Measurements from ENCODE around the gene CLEC9A. TPM values are rescaled to one million over a fixed set of nuclear protein-coding genes. Genes with fewer than 3 reads are reported as not detected.

CLEC9A gene
- total and polyA plus RNA-seq, 2 experiments from 2014 or later, result not detected

- 0 out of 2 replicates have a peak overlapping the region, but pooled peaks have one; percentile 7 for H2AFZ ChIP-seq
- no peak for ATAC-seq
Observed at GRCh38 chr12:10058387-10058786, 27.9 kb downstream of the CLEC9A start.

More at GRCh38 chr12:10058387-10058786, 27.9 kb downstream of the CLEC9A start:
- no peaks in the 10 kb centered on the region for H3K4me1 ChIP-seq (ENCODE audit: insufficient read depth)
- Mint-ChIP-seq H3K4me1 (no peaks in the 10 kb centered on the region), H3K27ac (no peak overlapping the region), H3K4me3 (no peak overlapping the region), H3K36me3 (ENCODE audit: low read depth) (no peaks in the 10 kb centered on the region), H3K9me3 (no peaks in the 10 kb centered on the region), H3K27me3 (ENCODE audit: insufficient read depth, low read depth, poor library complexity) (no peaks in the 10 kb centered on the region)
- no peaks in the 10 kb centered on the region for H3K27me3 ChIP-seq (ENCODE audit: insufficient read depth)
- no peaks in the 10 kb centered on the region for H3K79me2 ChIP-seq (replicated peaks; ENCODE audit: insufficient read depth)
- H3K4me3 ChIP-seq, result no peak overlapping the region
- DNase-seq (ENCODE audit: low spot score), result no peak
- no peak overlapping the region for H3K27ac ChIP-seq (ENCODE audit: low read depth)
- H3K36me3 ChIP-seq (ENCODE audit: insufficient read depth), result no peaks in the 10 kb centered on the region
- H3K4me2 ChIP-seq, result no peak overlapping the region
- no peaks in the 10 kb centered on the region for H3K9me2 ChIP-seq (ENCODE audit: insufficient read depth)
- TF ChIP-seq JUNB (IDR thresholded peaks at IDR 0.05; ENCODE audit: unreplicated experiment) (no peak), NANOG (IDR thresholded peaks at IDR 0.05; ENCODE audit: borderline replicate concordance) (no peak), EZH2phosphoT487 (IDR thresholded peaks at IDR 0.05; ENCODE audit: unreplicated experiment) (no peak), CTCF (conservative IDR thresholded peaks at IDR 0.05; ENCODE audit: low read depth in 2 of 2) (no peak), ZNF114 (CRISPR knock-in tag; IDR thresholded peaks at IDR 0.05) (no peak), ZNF462 (CRISPR knock-in tag; IDR thresholded peaks at IDR 0.05) (no peak), POLR2AphosphoS5 (IDR thresholded peaks at IDR 0.05; ENCODE audit: low read depth) (no peak), ZNF331 (CRISPR knock-in tag; IDR thresholded peaks at IDR 0.05; ENCODE audit: low read depth) (no peak), ETS1 (IDR thresholded peaks at IDR 0.05) (no peak)
- H4K20me1 ChIP-seq (replicated peaks; ENCODE audit: insufficient read depth), result no peaks in the 10 kb centered on the region
- H3F3A ChIP-seq (replicated peaks; ENCODE audit: low read depth), result no peaks in the 10 kb centered on the region
